ENCODE data around the gene ARRDC5. TPM values are rescaled to one million over a fixed set of nuclear protein-coding genes. Genes with fewer than 3 reads are reported as not detected.
A peak's percentile ranks its signal among the peaks of the same experiment; 100 is the strongest.

The ARRDC5 gene
- total and polyA plus RNA-seq, 2 of the 13 experiments (the other 11 are each of a cell fraction or from before 2014, with no cell fraction given), result not detected

- TF ChIP-seq HNRNPK (IDR thresholded peaks at IDR 0.05; ENCODE audit: low read depth, low read length, poor library complexity, severe bottlenecking), result peak; percentile 16
- no peak for TF ChIP-seq RFXAP (CRISPR knock-in tag; IDR thresholded peaks at IDR 0.05; ENCODE audit: borderline replicate concordance)
- TF ChIP-seq THAP9 (CRISPR knock-in tag; IDR thresholded peaks at IDR 0.05; ENCODE audit: borderline replicate concordance), result peak; percentile 46; the same call in 1 of the 2 replicates
- TF ChIP-seq TSC22D2 (CRISPR knock-in tag; IDR thresholded peaks at IDR 0.05; ENCODE audit: borderline replicate concordance), result 0 out of 2 replicates have a peak, but pooled peaks have one; percentile 47
- TF ChIP-seq ZNF569 (CRISPR knock-in tag; IDR thresholded peaks at IDR 0.05; ENCODE audit: borderline replicate concordance), result no peak
- no peak for TF ChIP-seq PAF1 (CRISPR knock-in tag; IDR thresholded peaks at IDR 0.05)
- peak; percentile 70 for TF ChIP-seq ELF3 (CRISPR knock-in tag; IDR thresholded peaks at IDR 0.05)
- no peak for TF ChIP-seq ZNF44 (CRISPR knock-in tag; IDR thresholded peaks at IDR 0.05)
- TF ChIP-seq NFE2 (CRISPR knock-in tag; IDR thresholded peaks at IDR 0.05), result no peak
- TF ChIP-seq HBP1 (CRISPR knock-in tag; IDR thresholded peaks at IDR 0.05; ENCODE audit: low read depth), result 0 out of 2 replicates have a peak, but pooled peaks have one; percentile 42
- TF ChIP-seq ZNF281 (CRISPR knock-in tag; IDR thresholded peaks at IDR 0.05; ENCODE audit: borderline replicate concordance), result no peak
- peak; percentile 87 for TF ChIP-seq STAG1 (CRISPR knock-in tag; IDR thresholded peaks at IDR 0.05)
- TF ChIP-seq GABPB1 (CRISPR knock-in tag; IDR thresholded peaks at IDR 0.05), result peak; percentile 48; the same call in 1 of the 2 replicates
- TF ChIP-seq NFIC (IDR thresholded peaks at IDR 0.05; ENCODE audit: low read length), result no peak
- TF ChIP-seq ZNF431 (CRISPR knock-in tag; IDR thresholded peaks at IDR 0.05; ENCODE audit: borderline replicate concordance, low read depth), result no peak
- no peak for TF ChIP-seq ZSCAN31 (CRISPR knock-in tag; IDR thresholded peaks at IDR 0.05; ENCODE audit: low read depth)
- TF ChIP-seq SKI (IDR thresholded peaks at IDR 0.05; ENCODE audit: partially characterized antibody), result no peak
- TF ChIP-seq SIN3B (IDR thresholded peaks at IDR 0.05; ENCODE audit: low read length), result no peak
- TF ChIP-seq CEBPZ (IDR thresholded peaks at IDR 0.05; ENCODE audit: low read length), result no peak
Measured at GRCh38 chr19:4851551-4852290, 51.0 kb downstream of the ARRDC5 start (continued).
